AG04449 (cell line): Measurements from ENCODE around the gene TRPV3.
A peak's percentile ranks its signal among the peaks of the same experiment; 100 is the strongest.

Source experiments
- CTCF ChIA-PET: fragments of 350-600 bp; formaldehyde crosslinking; extraction: SDS; loops from one replicate; lab custom pipeline; 2021; ENCODE audit warnings: antibody characterized with exemption; lab: Yijun Ruan, JAX
- POLR2A ChIA-PET: fragments of 400-600, 350-600 bp; formaldehyde crosslinking; extraction: SDS; loops from one replicate; lab custom pipeline; 2020; ENCODE audit warnings: antibody characterized with exemption, inconsistent platforms; lab: Yijun Ruan, JAX
- DNase-seq: peaks from one replicate; pipeline ENCODE4 v3.0.0-alpha.2; 2010; ENCODE audit warnings: low read depth, low spot score
- H3K4me3 ChIP-seq: 2 replicates; pipeline ENCODE4 v1.5.1; 2011; ENCODE audit warnings: low read depth, mild to moderate bottlenecking, control low read depth, low read length
- CTCF ChIP-seq: IDR thresholded peaks from one replicate; pipeline ENCODE4 v1.5.1; 2011; ENCODE audit warnings: mild to moderate bottlenecking, moderate library complexity, low read length, control low read depth, inconsistent platforms; ENCODE audit not compliant: insufficient read depth; ENCODE audit errors: missing control alignments

Gene TRPV3

GRCh38 chr17:3513305-3514035 is 44.1 kb downstream of the TRPV3 start:
- TF ChIP-seq CTCF: no peak
- H3K4me3 ChIP-seq: no peak overlapping the region
- ChIA-PET POLR2A (no interaction called here), CTCF (no interaction called here)
- DNase-seq: no peak

GRCh38 chr17:3512505-3513171 is 45.0 kb downstream of the TRPV3 start:
- CTCF ChIA-PET: no interaction called here
- POLR2A ChIA-PET: no interaction called here
- peak; percentile 4 for DNase-seq

GRCh38 chr17:3511852-3512504 is 45.6 kb downstream of the TRPV3 start:
- ChIA-PET POLR2A (no interaction called here), CTCF (no interaction called here)
- no peak for TF ChIP-seq CTCF
- DNase-seq: no peak
- no peak overlapping the region for H3K4me3 ChIP-seq

More at GRCh38 chr17:3512505-3513171, 45.0 kb downstream of the TRPV3 start:
- H3K4me3 ChIP-seq: no peak overlapping the region
- TF ChIP-seq CTCF: no peak

- CTCF ChIA-PET: no interaction called here
- POLR2A ChIA-PET: no interaction called here
- no peak for DNase-seq
- no peak for TF ChIP-seq CTCF
- no peak overlapping the region for H3K4me3 ChIP-seq
Observed at GRCh38 chr17:3510090-3510489, 47.5 kb downstream of the TRPV3 start.

- ChIA-PET CTCF (no interaction called here), POLR2A (no interaction called here)
- no peak for TF ChIP-seq CTCF
- no peak overlapping the region for H3K4me3 ChIP-seq
- no peak for DNase-seq
Observed at GRCh38 chr17:3507869-3508268, 49.7 kb downstream of the TRPV3 start.

- no peak overlapping the region for H3K4me3 ChIP-seq
- no peak for TF ChIP-seq CTCF
- POLR2A ChIA-PET: no interaction called here
- DNase-seq: no peak
- CTCF ChIA-PET: no interaction called here
Observed at GRCh38 chr17:3507071-3507470, 50.5 kb downstream of the TRPV3 start.
